Muscle layer of colon (tissue), 2 donors: ENCODE results near the gene PRICKLE2.

ENCODE experiments used
- H3K27ac ChIP-seq: one replicate; pipeline ENCODE4 v1.7.0; 2013; ENCODE audit warnings: low read depth, mild to moderate bottlenecking, low read length, moderate library complexity
- H3K27me3 ChIP-seq, 2 donors: one replicate each; pipeline ENCODE4 v1.7.0; 2013; ENCODE audit warnings: low read length in 2 of 2, mild to moderate bottlenecking in 2 of 2; ENCODE audit not compliant: insufficient read depth in 2 of 2, control insufficient read depth in 1 of 2
- H3K36me3 ChIP-seq: one replicate; pipeline ENCODE4 v1.7.0; 2013; ENCODE audit warnings: mild to moderate bottlenecking, low read length; ENCODE audit not compliant: insufficient read depth
- H3K4me1 ChIP-seq: one replicate; pipeline ENCODE4 v1.7.0; 2013; ENCODE audit warnings: mild to moderate bottlenecking, low read length; ENCODE audit not compliant: insufficient read depth
- H3K4me3 ChIP-seq, 2 donors: one replicate each; pipeline ENCODE4 v1.7.0; 2013; ENCODE audit warnings: low read length in 2 of 2, low read depth in 1 of 2, mild to moderate bottlenecking in 1 of 2, moderate library complexity in 1 of 2
- H3K9ac ChIP-seq: one replicate; pipeline ENCODE4 v1.7.0; 2013; ENCODE audit warnings: low read length
- H3K9me3 ChIP-seq: one replicate; pipeline ENCODE4 v1.7.0; 2013; ENCODE audit warnings: mild to moderate bottlenecking, low read length
- donor health status: abdominal sarcoma.
- donor health status: Adenocarcinoma of cecum.

The PRICKLE2 gene

GRCh38 chr3:64149886-64150285 lies 75.4 kb downstream of the PRICKLE2 start:
- no peak overlapping the region for H3K4me3 ChIP-seq
- peak overlapping the region; percentile 83 for H3K27ac ChIP-seq
- no peaks in the 10 kb centered on the region for H3K27me3 ChIP-seq
- no peaks in the 10 kb centered on the region for H3K9me3 ChIP-seq
- H3K4me1 ChIP-seq: peaks cover 51% of the 10 kb centered on the region
- peak overlapping the region; percentile 55 for H3K9ac ChIP-seq
- H3K36me3 ChIP-seq: peaks cover 43% of the 10 kb centered on the region

GRCh38 chr3:64148955-64149653 lies 76.2 kb downstream of the PRICKLE2 start:
- Histone ChIP-seq H3K4me3 (no peak overlapping the region), H3K27ac (peak overlapping the region; percentile 83), H3K4me1 (peaks cover 59% of the 10 kb centered on the region), H3K9ac (no peak overlapping the region), H3K27me3 (no peaks in the 10 kb centered on the region), H3K9me3 (no peaks in the 10 kb centered on the region), H3K36me3 (peaks cover 43% of the 10 kb centered on the region)

GRCh38 chr3:64147211-64147610 lies 78.1 kb downstream of the PRICKLE2 start:
- Histone ChIP-seq H3K36me3 (peaks cover 38% of the 10 kb centered on the region), H3K4me1 (peaks cover 58% of the 10 kb centered on the region), H3K9ac (no peak overlapping the region), H3K4me3 (no peak overlapping the region), H3K9me3 (no peaks in the 10 kb centered on the region), H3K27me3 (no peaks in the 10 kb centered on the region), H3K27ac (no peak overlapping the region)

GRCh38 chr3:64145438-64145837 lies 79.8 kb downstream of the PRICKLE2 start:
- H3K4me1 ChIP-seq: peaks cover 52% of the 10 kb centered on the region

GRCh38 chr3:64144241-64144900 lies 80.9 kb downstream of the PRICKLE2 start:
- Histone ChIP-seq H3K4me3 (no peak overlapping the region), H3K9me3 (no peaks in the 10 kb centered on the region), H3K27ac (no peak overlapping the region), H3K27me3 (no peaks in the 10 kb centered on the region), H3K9ac (no peak overlapping the region), H3K36me3 (peaks cover 53% of the 10 kb centered on the region), H3K4me1 (peaks cover 49% of the 10 kb centered on the region)

More at GRCh38 chr3:64145438-64145837, 79.8 kb downstream of the PRICKLE2 start:
- Histone ChIP-seq H3K27ac (no peak overlapping the region), H3K9ac (no peak overlapping the region), H3K36me3 (peaks cover 46% of the 10 kb centered on the region), H3K4me3 (no peak overlapping the region), H3K9me3 (no peaks in the 10 kb centered on the region), H3K27me3 (no peaks in the 10 kb centered on the region)

GRCh38 chr3:64143409-64144130 lies 81.7 kb downstream of the PRICKLE2 start:
- H3K27ac ChIP-seq: no peak overlapping the region
- no peaks in the 10 kb centered on the region for H3K27me3 ChIP-seq
- no peak overlapping the region for H3K4me3 ChIP-seq
- peaks cover 49% of the 10 kb centered on the region for H3K4me1 ChIP-seq
- H3K36me3 ChIP-seq: peaks cover 54% of the 10 kb centered on the region
- H3K9ac ChIP-seq: no peak overlapping the region
- H3K9me3 ChIP-seq: no peaks in the 10 kb centered on the region

GRCh38 chr3:64141476-64141875 lies 83.8 kb downstream of the PRICKLE2 start:
- Histone ChIP-seq H3K9ac (no peak overlapping the region), H3K27ac (peak overlapping the region; percentile 3), H3K4me3 (no peak overlapping the region), H3K9me3 (no peaks in the 10 kb centered on the region), H3K27me3 (no peaks in the 10 kb centered on the region), H3K36me3 (peaks cover 39% of the 10 kb centered on the region), H3K4me1 (peaks cover 59% of the 10 kb centered on the region)

- H3K27ac ChIP-seq: no peak overlapping the region
- H3K4me1 ChIP-seq: peaks cover 59% of the 10 kb centered on the region
- H3K27me3 ChIP-seq: no peaks in the 10 kb centered on the region
- H3K4me3 ChIP-seq: no peak overlapping the region
- H3K9me3 ChIP-seq: no peaks in the 10 kb centered on the region
- H3K9ac ChIP-seq: no peak overlapping the region
- H3K36me3 ChIP-seq: peaks cover 32% of the 10 kb centered on the region
These were observed 84.6 kb downstream of the PRICKLE2 start for GRCh38 chr3:64140651-64141050.

- no peak overlapping the region for H3K27ac ChIP-seq
- H3K4me1 ChIP-seq: peaks cover 63% of the 10 kb centered on the region
- peaks cover 31% of the 10 kb centered on the region for H3K36me3 ChIP-seq
- no peaks in the 10 kb centered on the region for H3K9me3 ChIP-seq
- no peaks in the 10 kb centered on the region for H3K27me3 ChIP-seq
- H3K4me3 ChIP-seq: no peak overlapping the region
- H3K9ac ChIP-seq: no peak overlapping the region
These were observed 86.5 kb downstream of the PRICKLE2 start for GRCh38 chr3:64138656-64139375.

GRCh38 chr3:64138046-64138445 lies 87.2 kb downstream of the PRICKLE2 start:
- Histone ChIP-seq H3K4me3 (no peak overlapping the region), H3K9me3 (no peaks in the 10 kb centered on the region), H3K27ac (no peak overlapping the region), H3K4me1 (peaks cover 65% of the 10 kb centered on the region), H3K27me3 (no peaks in the 10 kb centered on the region), H3K36me3 (peaks cover 31% of the 10 kb centered on the region), H3K9ac (no peak overlapping the region)

GRCh38 chr3:64134882-64135281 lies 90.4 kb downstream of the PRICKLE2 start:
- H3K9me3 ChIP-seq: no peaks in the 10 kb centered on the region
- no peaks in the 10 kb centered on the region for H3K27me3 ChIP-seq
- H3K27ac ChIP-seq: no peak overlapping the region
- H3K4me3 ChIP-seq: no peak overlapping the region
- no peak overlapping the region for H3K9ac ChIP-seq
- peaks cover 62% of the 10 kb centered on the region for H3K4me1 ChIP-seq
- peaks cover 5% of the 10 kb centered on the region for H3K36me3 ChIP-seq
